ENCODE results near the gene MAN2B2.

MAN2B2 gene

GRCh38 chr4:6541789-6542188 is 33.2 kb upstream of the MAN2B2 start:
- ATAC-seq = no peak

GRCh38 chr4:6542951-6543350 is 32.0 kb upstream of the MAN2B2 start:
- ATAC-seq = no peak
- TF ChIP-seq TSHZ2 (CRISPR knock-in tag; IDR thresholded peaks at IDR 0.05) (no peak), TCF4 (CRISPR knock-in tag; IDR thresholded peaks at IDR 0.05; ENCODE audit: borderline replicate concordance) (no peak)

More at GRCh38 chr4:6541789-6542188, 33.2 kb upstream of the MAN2B2 start:
- TF ChIP-seq POU6F1 (CRISPR knock-in tag; IDR thresholded peaks at IDR 0.05; ENCODE audit: borderline replicate concordance, low read depth) = no peak
- no peak for TF ChIP-seq ZNF8 (CRISPR knock-in tag; IDR thresholded peaks at IDR 0.05)
- no peak for TF ChIP-seq TOX (CRISPR knock-in tag; IDR thresholded peaks at IDR 0.05; ENCODE audit: borderline replicate concordance)
- TF ChIP-seq GLIS3 (CRISPR knock-in tag; IDR thresholded peaks at IDR 0.05) = no peak
- no peak for TF ChIP-seq ZFP3 (CRISPR knock-in tag; IDR thresholded peaks at IDR 0.05)
- no peak for TF ChIP-seq PPARA (CRISPR knock-in tag; IDR thresholded peaks at IDR 0.05; ENCODE audit: borderline replicate concordance)
- no peak for TF ChIP-seq ZFP30 (CRISPR knock-in tag; IDR thresholded peaks at IDR 0.05)

DNA sequence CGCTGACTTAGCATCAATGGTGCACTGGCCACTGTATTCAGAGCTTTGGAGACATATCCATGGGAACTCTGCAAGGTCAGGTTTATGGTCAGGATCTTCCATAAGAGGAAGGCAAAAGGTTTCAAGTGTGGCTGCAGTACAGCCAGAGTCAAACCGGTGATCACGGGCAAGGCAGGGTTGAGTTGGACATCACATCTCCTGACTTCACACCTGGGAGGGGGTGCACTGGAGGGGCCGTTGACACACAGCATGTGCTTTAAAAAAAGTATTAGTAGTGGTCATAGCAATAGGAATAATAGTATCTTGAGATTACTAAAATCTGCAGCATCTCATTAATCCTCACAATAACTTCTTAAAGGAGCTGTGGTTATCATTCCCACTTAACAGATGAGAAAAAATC is 28.9 kb upstream of the MAN2B2 start:
- no peak for ATAC-seq
- no peak for TF ChIP-seq CSRNP3 (CRISPR knock-in tag; IDR thresholded peaks at IDR 0.05)
- no peak for TF ChIP-seq ZNF565 (CRISPR knock-in tag; conservative IDR thresholded peaks at IDR 0.05; ENCODE audit: low read depth)
- TF ChIP-seq POU6F1 (CRISPR knock-in tag; IDR thresholded peaks at IDR 0.05; ENCODE audit: borderline replicate concordance, low read depth) = no peak
- no peak for TF ChIP-seq ZFP3 (CRISPR knock-in tag; IDR thresholded peaks at IDR 0.05)
- no peak for TF ChIP-seq TOX (CRISPR knock-in tag; IDR thresholded peaks at IDR 0.05; ENCODE audit: borderline replicate concordance)
- TF ChIP-seq TCF4 (CRISPR knock-in tag; IDR thresholded peaks at IDR 0.05; ENCODE audit: borderline replicate concordance) = no peak
- TF ChIP-seq ZNF70 (CRISPR knock-in tag; IDR thresholded peaks at IDR 0.05) = no peak
- no peak for TF ChIP-seq GLIS3 (CRISPR knock-in tag; IDR thresholded peaks at IDR 0.05)
- TF ChIP-seq ISL1 (CRISPR knock-in tag; IDR thresholded peaks at IDR 0.05) = no peak
- no peak for TF ChIP-seq TSHZ2 (CRISPR knock-in tag; IDR thresholded peaks at IDR 0.05)
- no peak for TF ChIP-seq ZC3H10 (CRISPR knock-in tag; IDR thresholded peaks at IDR 0.05)
- TF ChIP-seq ESRRG (CRISPR knock-in tag; IDR thresholded peaks at IDR 0.05) = no peak
- no peak for TF ChIP-seq ZNF8 (CRISPR knock-in tag; IDR thresholded peaks at IDR 0.05)
- no peak for TF ChIP-seq PATZ1 (CRISPR knock-in tag; IDR thresholded peaks at IDR 0.05; ENCODE audit: borderline replicate concordance)
- no peak for TF ChIP-seq ARNTL (CRISPR knock-in tag; IDR thresholded peaks at IDR 0.05; ENCODE audit: borderline replicate concordance, low read depth)
- no peak for TF ChIP-seq SNAI2 (CRISPR knock-in tag; IDR thresholded peaks at IDR 0.05)
- no peak for TF ChIP-seq CSDC2 (CRISPR knock-in tag; IDR thresholded peaks at IDR 0.05)
- TF ChIP-seq OSR1 (CRISPR knock-in tag; IDR thresholded peaks at IDR 0.05) = no peak
- no peak for TF ChIP-seq RARB (CRISPR knock-in tag; IDR thresholded peaks at IDR 0.05)
- TF ChIP-seq PPARA (CRISPR knock-in tag; IDR thresholded peaks at IDR 0.05; ENCODE audit: borderline replicate concordance) = no peak

Data from SK-N-SH treated with all-trans-retinoic acid at 6 μM for 48 hours (cell line).